GM21723 (cell line): Measurements from ENCODE around the gene ATXN1.

Source experiments
- ATAC-seq: cut with Tn5 transposase; IDR thresholded peaks from one replicate; pipeline ENCODE4 v1.9.1; 2021; ENCODE audit warnings: mild to moderate bottlenecking, moderate library complexity; ENCODE audit not compliant: unreplicated experiment

Gene ATXN1

DNA sequence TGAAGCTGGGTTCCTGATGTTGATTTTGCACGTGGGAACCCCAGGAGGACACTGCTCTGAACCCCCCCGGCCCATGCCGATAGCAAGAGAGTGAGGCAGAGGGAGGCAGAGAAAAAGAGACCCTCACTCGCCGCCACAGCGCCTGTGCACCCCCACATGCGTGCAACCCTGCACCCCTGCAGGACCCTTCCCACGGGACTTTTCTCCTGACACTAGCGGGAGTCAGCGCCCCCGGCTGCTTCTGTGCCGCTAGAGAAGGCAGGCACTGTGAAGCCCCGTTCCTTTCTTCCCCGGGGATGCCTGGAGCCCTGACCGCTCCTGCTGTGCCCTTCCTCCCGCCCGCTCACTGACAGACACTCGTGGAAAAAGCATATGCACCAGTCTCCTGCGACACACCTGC lies 455.5 kb downstream of the ATXN1 start:
- ATAC-seq, result peak; percentile 32

DNA sequence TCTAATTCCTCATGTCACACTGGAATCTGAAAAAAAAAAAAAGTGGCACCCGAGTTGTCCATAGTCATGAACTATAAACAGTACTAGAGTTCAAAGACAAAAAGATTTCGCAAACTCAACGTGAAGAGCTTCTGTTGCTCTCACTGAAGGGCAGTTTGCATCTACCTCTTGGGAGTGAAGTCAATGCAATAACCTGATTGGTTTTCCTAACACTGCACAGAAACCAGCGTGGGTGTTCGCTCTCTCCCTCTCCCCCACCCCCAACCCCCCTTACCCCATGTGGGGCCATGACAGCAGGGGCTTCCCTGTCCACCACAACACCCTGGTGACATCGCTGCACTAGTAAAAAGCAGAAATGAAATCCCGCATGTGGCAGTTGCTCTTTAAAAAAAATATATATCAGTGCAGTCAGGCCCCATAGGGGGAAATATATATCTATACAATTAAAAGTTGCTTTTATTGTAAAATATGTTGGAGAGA lies 456.0 kb downstream of the ATXN1 start:
- peak; percentile 92 for ATAC-seq

DNA sequence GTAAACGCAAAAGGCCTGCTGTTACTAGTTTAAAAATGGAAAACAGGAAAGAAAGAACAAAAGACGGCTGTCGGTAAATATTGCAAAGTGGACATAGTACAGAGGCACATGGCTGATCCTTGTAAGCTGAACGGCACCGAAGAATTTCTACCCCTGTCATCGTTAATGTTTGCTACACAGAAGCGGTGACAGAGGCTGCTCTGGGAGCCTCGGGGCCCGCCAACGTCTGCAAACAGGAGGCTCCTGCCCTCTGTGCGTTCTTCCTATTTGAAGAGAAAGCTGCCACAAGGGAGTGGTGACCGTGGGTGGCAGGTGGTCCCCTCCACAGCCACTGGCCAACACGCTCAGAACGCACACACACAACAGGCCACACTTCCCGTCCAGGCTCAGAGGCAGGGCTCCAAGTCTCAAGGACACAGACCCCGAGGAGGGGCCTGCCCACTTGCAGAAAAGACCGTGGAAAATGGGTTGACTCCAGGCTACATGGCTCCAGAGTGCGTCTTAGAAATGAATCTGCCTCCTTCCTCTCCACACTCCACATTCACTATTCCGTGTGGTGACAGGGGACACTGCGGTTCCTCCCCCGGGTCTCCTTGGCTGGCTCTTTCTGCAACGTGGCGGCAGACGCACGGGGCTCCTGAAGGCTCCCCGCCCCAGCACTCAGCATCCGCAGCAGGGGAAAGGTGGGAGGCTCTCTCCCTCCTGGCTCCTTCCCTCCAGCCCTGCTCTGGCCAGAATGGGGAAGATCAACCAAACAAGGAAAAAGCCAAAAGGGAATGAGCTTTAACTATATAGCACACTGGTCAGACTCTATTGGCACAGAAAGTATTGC lies 458.3 kb downstream of the ATXN1 start:
- no peak for ATAC-seq

DNA sequence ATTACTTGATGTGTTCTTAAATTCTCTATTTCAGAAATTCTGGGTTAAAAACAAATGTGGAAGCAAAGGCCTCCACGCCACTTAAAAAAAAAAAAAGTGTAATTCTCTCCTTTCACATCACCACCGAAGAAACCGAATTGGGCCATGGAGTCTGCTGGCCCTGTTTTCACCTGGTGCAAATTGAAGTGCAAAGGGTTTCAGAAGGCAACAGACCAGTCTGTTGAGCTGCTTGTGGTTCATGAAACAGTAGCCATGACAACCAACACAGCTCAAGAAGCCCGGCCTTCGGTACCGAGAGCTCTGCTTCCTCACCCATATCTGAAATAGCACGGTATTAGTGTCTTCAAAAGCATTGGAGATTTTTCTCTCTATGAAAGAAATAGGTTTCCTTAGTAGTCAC lies 459.7 kb downstream of the ATXN1 start:
- ATAC-seq, result peak; percentile 35

DNA sequence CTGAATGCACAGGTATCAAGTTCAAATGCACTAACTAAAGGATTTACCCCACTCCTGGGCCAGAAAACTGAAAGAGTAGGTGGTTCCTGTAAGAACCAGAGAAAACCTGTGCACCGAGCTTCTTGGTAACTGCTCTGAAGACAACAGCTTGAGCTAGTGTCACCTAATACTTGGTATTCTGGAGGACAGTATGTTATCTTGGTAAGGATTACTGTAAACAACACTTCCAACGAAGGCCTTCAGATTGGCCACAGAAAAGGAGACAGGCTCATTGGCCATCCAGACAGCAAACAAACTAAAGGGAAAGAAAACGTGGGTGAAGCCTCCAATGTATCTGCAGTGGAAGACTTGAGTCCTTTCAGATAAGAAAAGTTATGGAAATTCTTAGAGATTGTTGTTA lies 461.4 kb downstream of the ATXN1 start:
- no peak for ATAC-seq

DNA sequence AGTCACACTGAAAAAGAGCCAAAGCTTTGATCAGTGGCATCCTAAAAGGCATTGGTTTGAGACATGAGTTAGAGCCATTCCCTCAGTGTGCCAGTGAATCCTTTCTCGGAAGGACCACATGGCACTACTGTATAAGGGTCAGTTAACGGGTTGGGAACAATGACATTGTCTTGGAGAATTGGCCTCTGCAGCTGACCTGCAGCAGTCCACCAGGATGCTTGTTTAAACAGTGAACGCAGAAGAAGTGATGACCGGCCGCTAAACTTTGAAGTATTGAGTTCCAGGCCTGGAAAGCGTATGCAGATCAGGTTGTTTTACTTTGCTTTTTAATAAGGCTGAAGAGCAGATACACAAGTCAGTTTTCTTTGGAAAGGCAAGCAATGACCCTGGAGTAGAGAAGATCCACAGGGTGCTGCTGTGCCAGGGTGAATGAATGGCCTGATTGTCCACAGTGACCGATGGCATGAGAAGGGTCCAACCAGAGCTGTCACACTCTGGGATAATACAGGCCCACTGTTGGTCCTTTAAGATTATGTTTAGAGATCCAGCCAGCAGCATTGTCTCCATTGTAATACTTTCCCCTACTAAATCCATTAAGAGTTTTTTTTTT lies 465.1 kb downstream of the ATXN1 start:
- ATAC-seq, result no peak

DNA sequence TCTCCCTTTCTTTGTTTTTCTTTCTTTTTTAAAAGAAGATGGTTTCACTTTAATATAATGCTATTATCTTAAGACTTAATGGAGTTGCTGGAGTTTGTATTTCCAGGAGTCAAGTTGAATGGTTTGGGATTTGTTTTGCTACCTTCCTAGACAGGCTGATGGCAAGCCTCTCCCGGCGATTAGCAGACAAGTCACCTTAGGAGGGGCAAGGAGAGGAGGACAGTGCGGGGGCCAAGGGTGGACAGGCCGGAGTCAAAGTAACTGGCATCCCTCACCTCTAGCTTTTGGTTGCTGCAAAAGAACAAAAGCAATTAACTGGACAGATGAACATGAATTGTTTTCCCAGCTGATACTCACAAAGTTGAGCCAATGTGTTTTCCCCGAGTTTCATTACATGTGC lies 465.8 kb downstream of the ATXN1 start:
- no peak for ATAC-seq

DNA sequence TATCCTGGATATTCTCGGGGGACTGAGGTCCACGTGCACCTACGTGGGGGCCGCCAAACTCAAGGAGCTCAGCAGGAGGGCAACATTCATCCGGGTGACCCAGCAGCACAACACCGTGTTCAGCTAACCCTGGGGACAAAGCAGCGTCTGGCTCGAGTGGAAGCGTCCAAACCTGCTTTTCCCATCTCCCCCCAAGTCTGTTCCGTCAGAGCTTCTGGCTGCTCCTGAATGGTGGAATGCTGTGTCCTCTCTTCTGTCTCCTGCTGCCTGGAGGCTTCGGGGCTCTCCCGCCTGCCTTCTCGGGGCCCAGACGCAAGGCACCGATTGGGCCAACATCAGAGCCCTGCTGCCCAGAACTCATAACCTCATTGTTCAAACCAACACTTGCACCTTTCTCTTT lies 466.2 kb downstream of the ATXN1 start:
- no peak for ATAC-seq

DNA sequence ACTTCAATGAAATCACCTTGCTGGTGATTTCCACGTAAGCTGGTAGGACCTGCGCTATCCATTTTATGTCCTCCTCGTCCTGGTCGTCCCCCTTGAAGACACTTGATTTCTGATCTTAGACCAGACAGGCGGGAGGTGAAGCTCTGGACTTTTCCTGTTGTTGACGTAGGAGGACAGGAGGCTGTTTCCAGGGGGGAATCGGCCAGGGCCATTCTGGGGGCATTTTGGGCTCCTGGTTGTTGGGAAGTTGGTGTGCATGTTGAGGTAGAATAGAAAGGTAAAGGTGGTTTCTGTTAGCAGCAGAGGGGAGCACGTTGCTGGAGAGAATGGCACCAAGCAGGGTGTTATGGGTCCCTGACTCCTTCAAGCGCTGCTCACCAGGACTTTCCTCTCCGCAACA lies 466.9 kb downstream of the ATXN1 start:
- no peak for ATAC-seq

DNA sequence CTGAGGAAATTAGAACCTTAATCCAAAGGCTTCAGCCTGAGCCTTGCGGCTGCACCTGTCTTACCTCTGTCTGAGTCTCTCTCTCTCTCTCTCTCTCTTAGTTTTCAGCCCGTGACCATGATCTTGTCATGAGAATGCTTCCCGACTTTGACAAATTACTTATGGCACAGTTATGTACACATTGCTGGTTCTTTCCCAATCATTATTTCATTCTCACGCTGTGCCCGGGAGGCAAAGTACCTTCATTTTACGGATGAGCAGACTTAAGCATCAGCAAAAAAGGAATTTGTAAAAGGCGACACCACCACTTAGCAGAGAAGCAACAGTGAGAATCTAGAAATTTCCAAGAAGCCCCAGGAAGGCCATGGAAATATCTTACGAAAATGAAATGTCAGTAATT lies 468.3 kb downstream of the ATXN1 start:
- no peak for ATAC-seq

DNA sequence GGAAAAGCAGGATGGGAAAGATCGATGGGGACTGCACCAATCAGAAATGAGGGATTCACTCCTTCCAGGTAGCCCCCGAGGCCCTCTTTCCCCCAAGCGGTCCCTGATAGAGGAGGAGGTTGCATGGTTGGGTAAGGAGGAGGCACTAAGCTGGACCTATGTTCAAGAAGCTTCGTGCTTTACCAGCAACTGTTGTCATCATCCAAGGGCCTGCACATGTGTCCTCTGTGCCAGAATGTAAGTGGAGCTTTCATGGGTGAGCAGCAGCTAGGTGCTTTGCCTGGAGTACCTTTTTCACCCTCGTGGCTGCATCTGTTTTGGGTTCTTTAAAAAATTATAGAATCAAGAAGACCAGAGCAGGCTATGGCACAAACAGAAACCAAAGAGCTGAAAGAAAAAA lies 468.8 kb downstream of the ATXN1 start:
- ATAC-seq, result no peak

DNA sequence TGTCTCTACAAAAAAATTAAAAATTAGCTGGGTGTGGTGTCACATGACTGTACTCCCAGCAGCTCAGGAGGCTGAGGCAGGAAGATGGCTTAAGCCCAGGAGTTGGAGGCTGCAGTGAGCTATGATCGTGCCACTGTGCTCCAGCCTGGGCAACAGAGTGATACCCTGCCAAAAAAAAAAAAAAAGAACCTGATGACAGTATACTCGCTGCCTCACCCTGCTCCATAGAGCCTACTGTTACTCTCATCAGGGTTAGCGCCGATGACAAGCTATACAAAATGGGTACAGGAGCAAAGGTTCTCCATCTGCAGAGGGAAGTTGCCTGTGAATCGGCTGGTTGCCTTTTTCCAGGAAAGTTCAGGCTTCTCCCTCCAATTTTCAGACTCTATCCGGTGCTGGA lies 469.5 kb downstream of the ATXN1 start:
- no peak for ATAC-seq

DNA sequence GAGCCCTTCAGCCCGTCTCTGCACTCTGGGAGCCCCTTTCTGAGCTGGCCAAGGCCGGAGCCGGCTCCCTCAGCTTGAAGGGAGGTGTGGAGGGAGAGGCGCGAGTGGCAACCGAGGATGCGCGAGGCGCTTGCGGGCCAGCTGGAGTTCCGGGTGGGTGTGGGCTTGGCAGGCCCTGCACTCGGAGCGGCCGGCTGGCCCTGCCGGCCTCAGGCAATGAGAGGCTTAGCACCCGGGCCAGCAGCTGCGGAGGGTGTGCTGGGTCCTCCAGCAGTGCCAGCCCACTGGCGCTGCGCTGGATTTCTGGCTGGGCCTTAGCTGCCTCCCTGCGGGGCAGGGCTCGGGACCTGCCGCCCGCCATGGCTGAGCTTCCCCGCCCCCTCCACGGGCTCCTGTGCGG lies 473.1 kb downstream of the ATXN1 start:
- no peak for ATAC-seq

DNA sequence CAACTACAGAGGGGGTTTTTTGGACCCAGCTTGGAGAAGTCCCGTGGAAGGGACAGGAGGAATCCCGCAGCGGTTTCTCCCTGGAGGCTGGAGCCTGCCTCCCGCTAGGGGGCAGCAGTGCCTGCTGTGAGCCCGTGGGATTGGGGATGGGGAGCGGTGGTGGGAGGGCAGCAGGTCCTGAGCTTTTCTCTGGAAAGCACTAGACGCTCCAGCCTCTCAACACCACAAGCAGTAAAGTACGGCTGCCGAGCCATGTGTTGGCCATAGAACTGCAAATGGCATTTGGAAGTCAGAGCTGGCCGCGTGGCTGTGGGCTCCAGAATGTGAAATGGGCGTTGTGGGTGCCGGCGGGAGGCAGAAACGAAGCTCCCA lies 475.1 kb downstream of the ATXN1 start:
- no peak for ATAC-seq

DNA sequence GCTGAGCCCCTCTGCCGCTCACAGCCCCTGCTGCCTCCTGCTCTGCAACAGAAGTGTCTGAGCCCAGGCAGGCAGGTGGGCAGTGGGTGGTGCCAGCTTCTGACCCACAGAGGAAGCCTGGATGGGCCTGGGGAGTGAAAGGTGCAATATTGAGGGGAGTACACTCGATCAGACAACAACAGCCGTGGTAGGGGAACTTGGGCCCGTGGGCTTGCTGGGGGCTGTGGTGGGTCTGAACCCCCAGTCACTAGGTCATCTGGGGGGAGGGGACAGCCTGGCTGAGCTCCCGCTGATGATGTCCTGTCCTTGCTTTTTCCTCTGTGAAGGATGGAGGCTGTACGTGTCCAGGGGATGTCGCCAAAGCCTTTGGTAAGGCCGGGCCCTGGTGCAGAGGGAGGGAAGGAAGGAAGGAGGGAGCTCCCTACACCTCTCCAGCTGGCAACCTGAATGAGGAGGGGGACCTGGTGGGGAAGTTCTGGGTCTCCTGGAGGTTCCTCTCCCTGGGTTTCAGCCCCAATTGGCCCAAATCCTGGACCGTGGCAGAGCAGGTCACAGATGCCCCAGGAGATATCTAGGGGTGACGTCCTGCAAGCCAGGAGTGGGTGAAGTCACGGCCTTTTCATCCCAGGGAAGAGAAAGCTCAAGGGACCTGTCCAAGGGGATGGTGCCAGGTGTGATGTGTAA lies 475.7 kb downstream of the ATXN1 start:
- no peak for ATAC-seq

DNA sequence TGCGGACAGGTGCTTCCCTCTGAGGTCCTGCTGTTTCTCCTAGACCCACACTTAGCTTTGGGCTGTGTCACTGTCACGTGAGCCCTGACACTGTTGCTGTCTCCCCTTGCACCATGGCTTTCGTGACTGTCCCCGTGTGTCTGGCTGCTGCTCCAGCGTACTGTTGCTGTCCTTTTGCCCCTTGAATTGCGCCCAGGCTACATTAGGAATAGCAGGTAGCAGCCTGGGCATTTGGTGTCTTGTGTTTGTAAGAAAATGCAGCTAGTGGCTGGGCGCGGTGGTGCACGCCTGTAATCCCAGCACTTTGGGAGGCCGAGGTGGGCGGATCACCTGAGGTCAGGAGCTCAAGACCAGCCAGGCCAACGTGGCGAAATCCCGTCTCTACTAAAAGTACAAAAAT lies 476.8 kb downstream of the ATXN1 start:
- no peak for ATAC-seq

DNA sequence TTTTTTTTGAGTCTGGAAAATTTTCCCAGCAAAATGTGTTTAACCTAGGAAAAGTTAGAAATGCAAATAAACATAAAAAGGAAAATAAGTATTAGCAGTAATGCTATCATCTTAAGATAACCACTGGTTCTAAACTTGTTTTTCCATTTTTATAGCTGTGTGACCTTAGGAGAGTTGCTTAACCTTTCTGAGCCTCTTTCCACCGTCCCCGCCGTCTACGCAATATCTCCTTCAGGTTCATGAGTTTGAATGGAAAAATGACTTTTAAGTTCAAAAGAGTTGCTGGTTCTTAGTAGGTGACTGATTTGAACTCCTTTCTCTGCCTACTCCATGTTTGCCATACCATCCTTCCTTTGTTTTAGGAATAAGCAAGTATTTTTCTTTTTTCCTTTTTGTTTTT lies 478.9 kb downstream of the ATXN1 start:
- ATAC-seq, result no peak

DNA sequence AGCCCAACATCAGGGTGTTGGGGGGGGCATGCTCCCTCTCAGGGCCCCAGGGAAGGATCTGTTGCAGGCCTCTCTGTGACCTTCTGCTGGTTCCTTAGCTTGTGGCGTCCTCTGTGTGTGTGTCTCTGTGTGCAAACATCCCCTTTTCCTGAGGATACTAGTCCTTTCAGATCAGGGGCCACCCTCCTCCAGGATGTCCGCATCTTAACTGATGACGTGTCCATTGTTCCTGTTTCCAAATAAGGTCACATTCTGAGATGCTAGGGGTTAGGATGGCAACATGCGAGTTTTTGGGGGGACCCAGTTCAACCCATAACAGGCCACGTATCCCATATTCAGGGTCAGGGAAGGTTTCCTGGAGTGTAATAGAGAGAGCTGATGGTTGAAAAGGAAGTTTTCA lies 482.0 kb downstream of the ATXN1 start:
- ATAC-seq, result no peak

DNA sequence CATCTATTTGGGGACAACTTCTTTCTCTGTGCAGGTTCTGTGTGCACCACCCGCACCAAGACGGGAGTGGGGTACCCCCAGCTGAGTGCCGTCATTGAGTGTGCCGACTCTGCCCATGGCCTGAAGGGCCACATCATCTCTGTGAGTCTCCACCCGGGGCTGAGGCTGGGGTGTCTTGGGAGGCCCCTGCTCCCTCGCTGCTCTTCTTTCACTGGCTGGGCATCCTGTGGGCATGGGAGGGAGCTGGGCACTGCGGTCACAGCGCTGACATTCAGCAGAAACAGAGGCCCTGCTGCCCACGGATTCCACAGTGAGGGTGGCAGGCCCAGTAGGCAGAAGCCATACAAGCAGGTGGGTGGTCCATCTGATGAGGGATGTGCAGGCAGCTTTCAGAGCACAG lies 482.5 kb downstream of the ATXN1 start:
- ATAC-seq, result no peak

DNA sequence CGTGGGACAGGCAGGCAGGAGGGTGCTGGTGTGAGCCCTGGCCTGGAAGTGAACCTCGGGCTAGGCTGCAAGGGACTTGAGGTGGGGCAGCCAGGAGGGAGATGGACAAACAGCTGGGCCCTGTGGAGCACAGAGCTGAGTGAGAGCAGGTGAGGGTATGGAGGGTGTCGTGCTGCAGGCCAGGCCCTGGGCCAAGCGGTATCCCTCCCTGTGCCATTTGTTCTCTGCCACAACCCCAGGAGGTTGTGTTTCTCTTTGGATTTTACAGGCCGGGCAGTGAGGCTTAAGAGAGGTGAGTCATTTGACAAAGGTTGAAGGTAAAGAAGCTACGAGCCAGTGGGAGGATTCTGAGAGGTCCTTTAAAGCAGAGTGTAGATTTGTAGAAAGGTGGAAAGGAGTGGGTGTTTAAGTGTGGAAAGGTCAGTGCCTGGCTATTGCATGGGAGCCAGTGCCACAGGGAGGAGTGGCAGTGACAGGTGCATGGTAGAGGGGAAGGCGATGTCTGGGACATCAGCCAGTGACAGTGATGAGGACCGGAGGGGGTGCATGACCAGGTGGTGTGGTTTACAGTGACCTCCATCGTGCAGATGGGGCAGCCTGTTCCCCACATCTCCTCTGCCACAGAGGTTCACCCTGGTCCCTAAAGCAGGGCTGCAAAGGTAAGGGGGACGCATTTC lies 483.1 kb downstream of the ATXN1 start:
- ATAC-seq, result no peak
